ENCODE data around the gene NCMAP. TPM values are rescaled to one million over a fixed set of nuclear protein-coding genes. Genes with fewer than 3 reads are reported as not detected.
"Not testable (repeated sequence)": the region's sequence is repeated elsewhere in the genome, so short reads cannot be mapped to it uniquely, and the experiment has no call there.

The NCMAP gene
- total and polyA plus RNA-seq, 2 experiments from 2014 or later: 0.17 to 0.23 TPM

DNA sequence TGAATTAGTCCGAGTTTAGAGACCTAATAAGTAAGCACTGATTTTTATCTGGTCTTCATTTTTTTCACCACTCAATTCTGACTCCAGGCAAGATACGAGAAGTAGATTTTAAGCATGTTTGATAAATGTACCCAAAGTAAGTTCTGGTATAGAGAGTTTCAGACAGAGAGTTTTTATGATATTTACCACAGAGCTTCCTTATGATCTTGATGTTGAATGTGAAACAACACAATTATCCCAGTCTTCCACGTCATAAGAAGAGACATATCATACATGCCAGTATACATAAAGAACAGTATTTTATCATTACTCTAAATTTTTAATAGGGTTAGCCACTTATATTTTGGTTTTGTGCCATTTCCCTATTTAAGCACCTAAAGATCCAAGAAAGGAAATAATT is 7.8 kb upstream of the NCMAP start (continued):
- no peak for TF ChIP-seq ZNF462 (CRISPR knock-in tag; IDR thresholded peaks at IDR 0.05)

DNA sequence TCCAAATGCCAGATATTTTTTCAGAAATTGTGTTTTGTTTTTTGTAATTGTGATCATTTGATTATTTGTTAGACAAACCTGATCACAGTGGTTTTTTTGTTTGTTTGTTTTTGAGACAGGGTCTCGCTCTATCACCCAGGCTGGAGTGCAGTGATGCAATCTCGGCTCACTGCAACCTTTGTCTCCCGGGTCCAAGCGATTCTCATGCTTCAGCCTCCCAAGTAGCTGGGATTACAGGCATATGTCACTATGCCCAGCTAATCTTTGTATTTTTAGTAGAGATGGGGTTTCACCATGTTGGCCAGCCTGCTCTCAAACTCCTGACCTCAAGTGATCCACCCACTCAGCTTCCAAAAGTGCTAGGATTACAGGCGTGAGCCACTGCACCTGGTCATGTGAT is 6.7 kb upstream of the NCMAP start:
- not testable (repeated sequence) for H3K4me1 Mint-ChIP-seq; H3K4me3 ChIP-seq; H3K79me2 ChIP-seq (replicated peaks; ENCODE audit: insufficient read depth); H3K27me3 Mint-ChIP-seq (ENCODE audit: insufficient read depth, low read depth, poor library complexity); ATAC-seq; H3K27me3 ChIP-seq (ENCODE audit: insufficient read depth); H3F3A ChIP-seq (replicated peaks; ENCODE audit: low read depth); H4K20me1 ChIP-seq (replicated peaks; ENCODE audit: insufficient read depth); H3K4me1 ChIP-seq (ENCODE audit: insufficient read depth); H3K36me3 Mint-ChIP-seq (ENCODE audit: low read depth); DNase-seq (ENCODE audit: low spot score); H3K36me3 ChIP-seq (ENCODE audit: insufficient read depth); H3K4me2 ChIP-seq; H3K4me3 Mint-ChIP-seq; H3K27ac Mint-ChIP-seq; H3K9me3 Mint-ChIP-seq; H3K27ac ChIP-seq (ENCODE audit: low read depth); H3K9me2 ChIP-seq (ENCODE audit: insufficient read depth)
- peak overlapping the region; percentile 69 for H2AFZ ChIP-seq

DNA sequence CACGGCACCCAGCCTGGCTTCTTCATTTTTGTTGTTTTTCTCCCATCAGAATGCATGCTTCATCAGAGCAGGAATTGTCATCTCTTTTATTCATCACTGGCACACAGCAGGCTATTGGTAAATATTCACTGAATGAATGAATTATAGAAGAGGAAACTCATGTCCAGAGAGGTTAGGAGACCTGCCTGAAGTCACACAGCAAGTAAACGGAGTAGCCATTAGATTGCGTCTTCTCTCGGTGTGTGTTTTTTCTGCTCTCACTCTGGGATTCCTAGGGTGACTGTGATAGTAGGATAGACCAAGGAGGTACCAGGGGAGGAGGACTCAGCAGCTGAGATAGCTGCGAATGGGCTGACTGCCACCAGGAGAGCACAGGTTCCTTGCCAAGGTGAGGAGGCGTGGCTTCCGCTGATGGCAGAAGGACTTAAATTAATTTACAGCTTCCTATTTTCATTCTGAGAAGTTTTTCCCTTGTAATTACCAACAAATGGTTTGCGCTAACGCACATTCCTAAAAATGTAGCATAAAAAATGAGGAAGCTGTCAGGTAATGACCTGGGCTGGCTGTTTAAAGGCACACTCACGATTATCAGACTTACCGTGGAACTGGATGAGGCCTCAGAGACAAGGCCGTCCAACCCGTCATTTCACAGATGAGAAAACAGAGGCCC is 4.5 kb upstream of the NCMAP start:
- Mint-ChIP-seq H3K27ac (no peak overlapping the region), H3K36me3 (ENCODE audit: low read depth) (no peaks in the 10 kb centered on the region), H3K4me3 (no peak overlapping the region), H3K4me1 (peaks cover 9% of the 10 kb centered on the region), H3K27me3 (ENCODE audit: insufficient read depth, low read depth, poor library complexity) (peaks cover 13% of the 10 kb centered on the region), H3K9me3 (no peaks in the 10 kb centered on the region)
- H3K4me1 ChIP-seq (ENCODE audit: insufficient read depth): peaks cover 7% of the 10 kb centered on the region; the same call in 1 of the 2 replicates
- H4K20me1 ChIP-seq (replicated peaks; ENCODE audit: insufficient read depth): no peaks in the 10 kb centered on the region
- no peak for ATAC-seq
- no peak overlapping the region for H3K27ac ChIP-seq (ENCODE audit: low read depth)
- H2AFZ ChIP-seq: peak overlapping the region; percentile 97; the same call in 1 of the 2 replicates
- H3F3A ChIP-seq (replicated peaks; ENCODE audit: low read depth): no peaks in the 10 kb centered on the region
- DNase-seq (ENCODE audit: low spot score): no peak
- H3K9me2 ChIP-seq (ENCODE audit: insufficient read depth): no peaks in the 10 kb centered on the region
- H3K4me2 ChIP-seq: peak overlapping the region; percentile 16; the same call in 1 of the 2 replicates
- H3K79me2 ChIP-seq (replicated peaks; ENCODE audit: insufficient read depth): no peaks in the 10 kb centered on the region
- H3K4me3 ChIP-seq: no peak overlapping the region
- H3K27me3 ChIP-seq (ENCODE audit: insufficient read depth): peaks cover 23% of the 10 kb centered on the region
- H3K36me3 ChIP-seq (ENCODE audit: insufficient read depth): no peaks in the 10 kb centered on the region
- TF ChIP-seq ZNF114 (CRISPR knock-in tag; IDR thresholded peaks at IDR 0.05) (no peak), NANOG (IDR thresholded peaks at IDR 0.05; ENCODE audit: borderline replicate concordance) (no peak), ZNF331 (CRISPR knock-in tag; IDR thresholded peaks at IDR 0.05; ENCODE audit: low read depth) (no peak), ZNF462 (CRISPR knock-in tag; IDR thresholded peaks at IDR 0.05) (no peak)

Measured in GM23338 (cell line).